Nephron (organoid): ENCODE results near the gene ZNF276.
"Not testable (repeated sequence)": the region's sequence is repeated elsewhere in the genome, so short reads cannot be mapped to it uniquely, and the experiment has no call there.

Source experiments
- H3K27ac Mint-ChIP-seq, 3 experiments: 2 replicates each; pipeline ENCODE4 v1.8.0; 2020; ENCODE audit warnings: mixed read lengths in 3 of 3, mild to moderate bottlenecking in 2 of 3, moderate library complexity in 1 of 3
- H3K27me3 Mint-ChIP-seq: 2 replicates; pipeline ENCODE4 v1.8.0; 2021; ENCODE audit warnings: low read depth, mild to moderate bottlenecking, moderate library complexity, mixed read lengths
- H3K36me3 Mint-ChIP-seq: 2 replicates; pipeline ENCODE4 v1.8.0; 2020; ENCODE audit warnings: low read depth, mixed read lengths
- H3K4me1 Mint-ChIP-seq: 2 replicates; pipeline ENCODE4 v1.8.0; 2020; ENCODE audit warnings: mixed read lengths
- H3K4me3 Mint-ChIP-seq, 3 experiments: 2 replicates each; pipeline ENCODE4 v1.8.0; 2020; ENCODE audit warnings: mild to moderate bottlenecking in 3 of 3, mixed read lengths in 3 of 3, moderate library complexity in 2 of 3
- H3K9me3 Mint-ChIP-seq: 2 replicates; pipeline ENCODE4 v1.8.0; 2020; ENCODE audit warnings: mixed read lengths
- CTCF ChIP-seq, 3 experiments: fragments of 200-600 bp; sonication (generic); IDR thresholded peaks; one replicate each; pipeline ENCODE4 v1.5.0; 2021; ENCODE audit warnings: antibody characterized with exemption in 3 of 3; ENCODE audit not compliant: unreplicated experiment in 3 of 3

Gene ZNF276

GRCh38 chr16:89764711-89765201 lies 43.4 kb downstream of the ZNF276 start:
- H3K27ac Mint-ChIP-seq: no peak overlapping the region
- peaks cover 37% of the 10 kb centered on the region for H3K36me3 Mint-ChIP-seq
- no peak overlapping the region for H3K4me3 Mint-ChIP-seq
- TF ChIP-seq CTCF (IDR thresholded peaks at IDR 0.05; ENCODE audit: unreplicated experiment in 3 of 3): no peak
- no peaks in the 10 kb centered on the region for H3K9me3 Mint-ChIP-seq
- no peaks in the 10 kb centered on the region for H3K4me1 Mint-ChIP-seq
- no peaks in the 10 kb centered on the region for H3K27me3 Mint-ChIP-seq

- H3K36me3 Mint-ChIP-seq: peaks cover 34% of the 10 kb centered on the region
- TF ChIP-seq CTCF (IDR thresholded peaks at IDR 0.05; ENCODE audit: unreplicated experiment in 3 of 3): no peak
- no peak overlapping the region for H3K27ac Mint-ChIP-seq
- H3K27me3 Mint-ChIP-seq: no peaks in the 10 kb centered on the region
- no peaks in the 10 kb centered on the region for H3K9me3 Mint-ChIP-seq
- no peaks in the 10 kb centered on the region for H3K4me1 Mint-ChIP-seq
- no peak overlapping the region for H3K4me3 Mint-ChIP-seq
These were observed 44.0 kb downstream of the ZNF276 start for GRCh38 chr16:89765292-89765830.

GRCh38 chr16:89770367-89770766 lies 49.0 kb downstream of the ZNF276 start:
- Mint-ChIP-seq H3K36me3 (peaks cover 45% of the 10 kb centered on the region), H3K4me3 (no peak overlapping the region), H3K27ac (no peak overlapping the region), H3K9me3 (no peaks in the 10 kb centered on the region), H3K4me1 (no peaks in the 10 kb centered on the region), H3K27me3 (no peaks in the 10 kb centered on the region)
- TF ChIP-seq CTCF (IDR thresholded peaks at IDR 0.05; ENCODE audit: unreplicated experiment in 3 of 3): no peak

- no peak for TF ChIP-seq CTCF (IDR thresholded peaks at IDR 0.05; ENCODE audit: unreplicated experiment in 3 of 3)
- H3K27ac Mint-ChIP-seq: no peak overlapping the region
- peaks cover 47% of the 10 kb centered on the region for H3K36me3 Mint-ChIP-seq
- H3K4me1 Mint-ChIP-seq: no peaks in the 10 kb centered on the region
- H3K27me3 Mint-ChIP-seq: no peaks in the 10 kb centered on the region
- no peak overlapping the region for H3K4me3 Mint-ChIP-seq
- H3K9me3 Mint-ChIP-seq: no peaks in the 10 kb centered on the region
These were observed 53.9 kb downstream of the ZNF276 start for GRCh38 chr16:89775223-89775622.

- peaks cover 46% of the 10 kb centered on the region for H3K36me3 Mint-ChIP-seq
- not testable (repeated sequence) for H3K27ac Mint-ChIP-seq, H3K27me3 Mint-ChIP-seq, H3K9me3 Mint-ChIP-seq, H3K4me1 Mint-ChIP-seq, H3K4me3 Mint-ChIP-seq
These were observed 56.9 kb downstream of the ZNF276 start for GRCh38 chr16:89778211-89778610.

- H3K4me3 Mint-ChIP-seq: no peak overlapping the region
- no peak for TF ChIP-seq CTCF (IDR thresholded peaks at IDR 0.05; ENCODE audit: unreplicated experiment in 3 of 3)
- H3K27me3 Mint-ChIP-seq: no peaks in the 10 kb centered on the region
- no peaks in the 10 kb centered on the region for H3K9me3 Mint-ChIP-seq
- peaks cover 40% of the 10 kb centered on the region for H3K36me3 Mint-ChIP-seq
- no peak overlapping the region for H3K27ac Mint-ChIP-seq
- H3K4me1 Mint-ChIP-seq: no peaks in the 10 kb centered on the region
These were observed 58.0 kb downstream of the ZNF276 start for GRCh38 chr16:89779231-89779908.
